Fibroblast of the conjunctiva (primary cell): Measurements from ENCODE around the gene PLXNB1.

ENCODE experiments used
- DNase-seq: peaks from one replicate; pipeline ENCODE4 v3.0.0-alpha.2; 2010; ENCODE audit warnings: low read depth

Gene PLXNB1

GRCh38 chr3:48417529-48418108, 12.3 kb downstream of the PLXNB1 start:
- no peak for DNase-seq

GRCh38 chr3:48416546-48416945, 13.3 kb downstream of the PLXNB1 start:
- no peak for DNase-seq

- no peak for DNase-seq
These were observed 13.8 kb downstream of the PLXNB1 start for GRCh38 chr3:48416091-48416505.

GRCh38 chr3:48415251-48415953, 14.5 kb downstream of the PLXNB1 start:
- DNase-seq = no peak

- DNase-seq = no peak
These were observed 15.3 kb downstream of the PLXNB1 start for GRCh38 chr3:48414376-48415250.

DNA sequence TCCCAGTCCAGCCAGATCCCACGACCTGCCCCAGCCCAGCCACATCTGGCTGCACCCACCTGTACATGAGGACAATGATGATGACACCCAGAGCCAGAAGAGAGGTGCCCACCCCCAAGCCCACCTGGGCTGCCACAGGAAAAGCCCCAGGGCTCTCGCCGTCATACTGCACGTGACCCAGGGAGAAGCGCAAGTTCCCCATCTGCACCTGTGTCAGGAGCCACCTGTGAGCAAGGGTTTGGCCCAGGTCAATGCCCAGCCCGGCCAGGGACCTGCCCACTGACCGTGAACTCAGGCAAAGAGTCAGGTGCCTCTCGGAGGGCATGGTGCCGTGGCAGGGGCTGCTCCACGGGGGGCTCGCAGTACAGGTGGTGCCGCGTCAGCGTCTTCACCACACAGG, 16.3 kb downstream of the PLXNB1 start:
- DNase-seq = no peak

DNA sequence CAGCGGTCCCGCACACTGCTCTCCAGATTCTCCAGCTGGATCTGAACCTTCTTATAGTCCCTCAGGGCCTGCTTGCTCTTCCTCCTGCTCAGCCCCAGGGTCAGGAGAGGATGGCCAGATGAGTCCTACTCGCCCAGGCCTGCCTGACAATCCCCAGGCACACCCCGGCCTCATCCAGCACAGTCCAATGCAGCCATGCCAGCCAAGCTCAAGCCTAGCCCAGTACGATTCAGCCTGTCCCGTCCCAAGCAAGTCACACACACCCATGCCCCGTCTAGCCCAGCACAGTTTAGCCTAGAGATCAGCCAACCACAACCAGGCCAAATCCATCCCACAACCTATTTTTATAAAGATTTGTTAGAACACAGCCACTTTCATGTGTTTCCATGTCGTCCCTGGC, 16.8 kb downstream of the PLXNB1 start:
- DNase-seq = no peak

DNA sequence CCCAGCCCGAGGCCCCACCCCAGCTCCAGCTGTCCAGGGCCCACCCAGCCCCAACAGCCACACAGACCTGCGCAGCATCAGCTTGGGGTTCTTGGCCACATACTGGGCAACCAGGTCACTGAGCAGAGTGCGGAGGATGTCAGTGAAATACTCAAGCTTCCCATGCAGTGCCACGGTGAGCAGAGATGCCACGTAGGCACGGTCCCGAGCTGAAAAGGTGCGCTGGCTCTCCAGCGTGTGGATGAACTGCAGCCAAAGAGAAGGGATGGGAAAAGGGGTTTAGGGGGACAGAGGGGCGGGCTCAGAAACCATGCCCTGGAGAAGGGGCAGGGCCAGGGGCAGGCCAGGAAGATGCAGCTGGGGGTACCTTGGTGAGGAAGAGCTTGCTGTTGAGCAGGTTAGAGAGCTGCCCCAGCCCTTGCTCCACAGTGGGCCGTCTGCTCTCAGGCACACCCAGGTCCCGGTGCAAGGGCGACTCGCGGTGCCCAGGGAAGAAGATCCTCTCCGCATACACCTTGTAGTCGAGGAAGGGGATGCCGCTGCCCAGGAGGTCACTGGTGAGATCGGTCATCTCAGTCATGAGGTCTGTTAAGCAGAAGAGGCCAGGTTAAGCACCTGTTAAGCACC, 17.4 kb downstream of the PLXNB1 start:
- no peak for DNase-seq

DNA sequence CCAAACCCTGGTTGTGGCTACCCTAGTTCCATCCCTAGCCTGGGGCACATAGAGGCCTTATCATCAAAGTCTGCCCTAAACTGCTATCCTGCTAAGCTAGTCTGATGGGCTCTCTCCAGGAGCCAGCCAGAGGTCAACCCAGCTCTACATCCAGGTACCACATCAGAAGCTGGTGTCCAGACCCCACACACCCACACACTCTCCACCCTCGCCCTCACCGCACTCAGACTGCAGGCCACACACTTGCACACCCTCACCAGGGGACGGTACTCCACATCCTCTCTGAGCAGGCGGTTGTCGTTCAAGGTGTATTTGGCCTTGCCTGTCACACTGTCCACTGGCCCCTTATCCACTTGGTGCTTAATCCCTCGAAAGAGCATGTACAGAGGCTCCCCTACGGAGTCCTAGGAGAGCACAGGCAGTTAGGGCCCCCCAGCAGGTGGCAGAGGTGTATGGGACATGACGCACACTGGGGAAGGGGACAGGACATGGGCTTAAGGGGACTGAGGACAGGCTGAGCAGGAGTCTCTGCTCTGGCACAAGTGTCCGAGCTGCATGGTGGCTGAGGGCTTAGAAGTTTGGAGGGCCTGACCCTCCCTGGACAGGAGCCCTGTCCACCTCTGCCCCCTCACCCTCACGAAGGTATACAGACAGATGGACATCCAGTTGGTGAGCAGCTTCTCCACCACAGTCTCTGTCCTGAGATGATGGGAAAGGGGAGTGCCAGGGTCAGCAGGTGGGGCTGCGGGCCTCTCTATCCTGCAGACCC, 18.1 kb downstream of the PLXNB1 start:
- DNase-seq = no peak

- DNase-seq = no peak
These were observed 18.8 kb downstream of the PLXNB1 start for GRCh38 chr3:48411041-48411588.

DNA sequence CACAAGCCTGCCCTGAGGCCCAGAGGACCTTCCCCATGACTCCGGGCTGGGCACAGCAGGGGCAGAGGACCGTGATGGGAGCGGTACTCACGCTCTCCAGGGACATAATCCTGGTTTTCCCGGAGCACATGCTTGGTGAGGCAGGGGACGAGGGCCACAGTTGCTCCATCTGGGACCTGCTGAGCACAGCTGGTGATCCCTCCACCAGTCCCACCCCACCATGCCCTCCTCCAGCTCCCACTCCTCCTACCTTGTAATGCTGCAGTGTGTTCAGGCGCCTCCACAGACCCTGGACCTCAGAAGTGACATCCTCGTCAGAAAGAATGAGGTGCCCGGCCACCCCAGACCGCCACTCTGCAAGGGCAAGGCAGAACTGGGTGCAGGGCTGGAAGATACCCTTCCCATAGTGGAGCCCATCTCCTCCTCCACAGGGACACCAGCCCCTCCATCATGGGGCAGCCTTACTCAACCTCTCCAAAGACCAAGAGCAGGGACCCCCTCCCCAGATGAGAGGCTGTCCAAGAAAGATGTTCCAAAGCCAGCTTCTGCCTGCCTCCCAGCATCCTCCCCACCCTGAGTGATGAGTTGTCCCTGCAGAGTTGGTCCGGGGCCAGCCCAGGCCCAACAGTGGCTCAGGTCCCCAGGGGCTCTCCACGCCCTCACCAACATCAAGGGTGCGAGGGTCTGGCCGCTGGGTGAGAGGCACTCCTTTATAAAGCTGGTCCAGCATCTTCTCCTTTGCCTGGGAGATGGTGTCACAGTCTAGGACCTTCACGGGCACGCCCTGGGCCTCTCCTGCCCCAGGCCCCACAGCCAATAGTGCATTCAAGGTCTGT, 19.5 kb downstream of the PLXNB1 start:
- DNase-seq = no peak

GRCh38 chr3:48409291-48410201, 20.3 kb downstream of the PLXNB1 start:
- DNase-seq = no peak

DNA sequence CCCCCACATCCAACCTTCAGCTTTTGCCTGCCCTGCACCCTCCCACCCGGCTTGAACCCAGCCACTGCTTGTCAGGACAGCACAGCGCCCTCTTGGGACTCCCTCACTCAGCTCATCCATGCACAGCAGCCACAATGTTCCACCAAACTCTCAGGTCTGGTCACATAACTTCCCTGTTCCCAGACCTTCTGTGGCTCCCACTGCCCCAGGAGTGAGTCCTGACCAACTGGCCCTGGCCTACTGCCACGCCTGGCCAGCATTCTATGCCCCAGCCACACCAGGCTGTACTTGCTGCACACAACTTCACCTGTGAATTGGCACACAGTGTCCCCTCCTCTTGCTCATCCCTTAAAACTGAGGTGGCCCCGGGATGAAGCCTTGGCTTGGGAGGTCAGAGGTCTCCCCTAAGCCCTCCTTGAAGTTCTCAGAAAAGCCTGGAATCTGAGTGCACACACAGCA, 21.0 kb downstream of the PLXNB1 start:
- DNase-seq = no peak

DNA sequence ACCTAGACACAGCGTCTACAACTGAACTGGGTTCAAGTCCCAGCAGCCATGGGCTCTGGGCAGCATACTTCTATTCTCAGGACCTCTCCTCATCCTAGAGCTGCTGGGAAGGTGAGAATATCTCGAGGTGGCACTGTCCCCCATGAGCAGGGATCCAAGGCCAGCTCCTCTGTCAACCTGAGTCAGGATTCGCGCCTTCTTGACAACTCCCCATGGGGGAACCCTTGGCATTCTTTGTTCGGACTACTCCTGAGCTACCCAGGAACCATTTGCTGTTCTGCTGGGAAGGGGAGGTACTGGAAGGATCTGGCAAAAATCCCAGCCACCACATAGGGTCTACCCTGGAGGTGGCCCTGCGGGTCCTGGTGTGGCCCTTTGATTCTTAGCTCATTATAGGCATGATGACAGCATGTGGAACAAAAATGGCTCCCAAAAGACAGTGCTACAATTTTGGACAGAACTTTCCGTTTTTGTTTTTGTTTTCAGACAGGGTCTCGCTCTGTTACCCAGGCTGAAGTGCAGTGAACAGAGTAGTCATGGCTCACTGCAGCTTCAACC, 22.3 kb downstream of the PLXNB1 start:
- DNase-seq = no peak

DNA sequence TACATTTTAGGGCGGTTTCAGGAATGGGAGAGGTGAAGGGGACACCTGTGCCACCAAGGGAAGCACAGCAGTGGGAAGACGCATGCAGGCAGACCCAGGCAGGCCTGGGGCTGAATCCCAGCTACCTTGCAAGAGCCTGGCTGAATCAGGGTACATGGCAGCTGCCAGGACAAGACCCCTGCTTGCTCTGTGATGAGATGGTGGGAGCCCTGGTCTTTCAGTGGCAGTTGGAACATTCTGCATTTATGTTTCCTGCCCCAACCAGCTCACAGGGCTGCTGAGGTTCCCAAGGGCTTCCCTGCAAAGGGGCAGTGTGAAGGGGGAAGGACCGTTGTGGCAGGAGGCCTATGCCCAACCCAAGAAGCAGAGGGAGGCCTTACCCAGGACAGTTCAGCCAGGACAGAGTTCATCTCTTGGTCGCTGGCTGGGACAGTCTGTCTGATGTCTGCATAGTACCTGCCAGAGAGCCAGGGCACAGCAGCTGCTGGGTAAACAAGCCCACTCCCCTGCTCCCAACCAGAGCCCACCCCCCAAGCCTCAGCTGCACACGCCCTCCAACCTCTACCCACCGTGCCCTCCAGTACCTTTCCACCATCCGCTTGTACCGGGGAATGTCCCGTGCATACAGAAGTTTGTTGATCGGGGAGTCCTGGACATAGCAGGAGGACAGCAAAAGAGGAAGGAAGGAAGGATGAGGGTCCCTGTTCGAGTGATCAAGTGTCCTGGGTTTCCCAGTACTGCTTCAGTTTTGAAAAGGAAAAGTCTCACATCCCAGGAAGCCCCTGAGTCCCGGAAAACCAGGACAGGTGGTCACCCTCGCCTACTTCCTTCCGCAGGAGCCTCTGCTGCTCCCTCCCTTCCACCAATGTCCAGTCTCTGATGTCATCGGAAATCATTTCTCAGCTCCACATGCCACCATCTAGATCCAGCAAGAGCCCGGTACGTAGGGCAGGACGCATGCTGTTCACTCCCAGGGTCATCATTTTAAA, 23.1 kb downstream of the PLXNB1 start:
- DNase-seq = no peak

GRCh38 chr3:48405971-48406370, 23.9 kb downstream of the PLXNB1 start:
- DNase-seq = no peak

DNA sequence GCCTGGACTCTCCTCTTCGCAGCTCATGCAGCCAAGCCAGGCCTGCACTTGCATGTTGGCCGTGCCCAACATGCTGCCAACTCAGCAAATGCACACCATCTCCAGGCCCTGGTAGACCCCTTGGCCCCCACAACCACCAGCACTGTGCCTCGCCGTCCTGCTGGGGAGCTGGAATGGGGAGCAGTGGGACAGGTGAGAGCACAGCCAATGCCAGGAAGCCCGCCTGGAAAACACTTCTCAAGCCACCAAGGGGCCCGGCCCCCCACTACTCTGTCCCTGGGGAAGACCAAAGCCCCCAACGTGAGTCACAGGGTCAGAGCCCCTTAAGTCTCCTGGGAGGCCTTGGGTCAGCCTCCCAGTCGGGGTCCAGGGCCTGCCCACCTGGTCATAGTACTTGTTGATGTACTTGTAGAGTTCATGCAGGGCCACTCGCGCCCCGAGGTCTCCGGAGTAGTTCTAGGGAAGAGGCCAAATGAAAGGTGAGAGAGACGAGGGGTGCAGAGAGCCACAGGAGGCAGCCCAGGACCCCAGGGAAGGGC, 24.5 kb downstream of the PLXNB1 start:
- DNase-seq = no peak
